Measurements from ENCODE around the gene KRT8.

- TF ChIP-seq CTCF (IDR thresholded peaks at IDR 0.05) (no peak), EP300 (IDR thresholded peaks at IDR 0.05) (no peak), POLR2A (IDR thresholded peaks at IDR 0.05) (no peak)
Observed at GRCh38 chr12:52926596-52927234, 21.8 kb upstream of the KRT8 start.

Data from tibial nerve (tissue), 4 donors.